IMR-90 (cell line): ENCODE data around the gene FAM217A. TPM values are rescaled to one million over a fixed set of nuclear protein-coding genes. Genes with fewer than 3 reads are reported as not detected.

Experiments used
- ATAC-seq: fragments of 200-7000 bp; cut with Tn5 transposase; 2 replicates; pipeline ENCODE4 v1.9.1; 2020; ENCODE audit warnings: low read depth, mild to moderate bottlenecking, moderate library complexity
- BruUV-seq: library from RNA; stranded (reverse); fragments of 400-500 nt; replicated peaks from 2 replicates; lab custom pipeline; 2021; lab: Mats Ljungman, UMichigan
- CTCF ChIA-PET: fragments of 300-600 bp; formaldehyde crosslinking; extraction: SDS; loops from one replicate; lab custom pipeline; 2021; ENCODE audit warnings: antibody characterized with exemption; lab: Yijun Ruan, JAX
- POLR2A ChIA-PET: fragments of 300-600 bp; sonication (Branson Sonifier 250); formaldehyde crosslinking; loops from one replicate; lab custom pipeline; 2022; ENCODE audit warnings: antibody characterized with exemption; ENCODE audit not compliant: unreplicated experiment; lab: Charles Lee
- DNase-seq: peaks from one replicate; pipeline ENCODE4 v3.0.0; 2013
- H2AFZ ChIP-seq: replicated peaks from 2 replicates; pipeline ENCODE3; 2013; ENCODE audit warnings: low read length, mild to moderate bottlenecking; ENCODE audit not compliant: poor library complexity
- H2AK5ac ChIP-seq: 2 replicates; pipeline ENCODE4 v1.6.1; 2013; ENCODE audit warnings: low read depth, low read length, inconsistent platforms
- H2AK9ac ChIP-seq: replicated peaks from 2 replicates; pipeline ENCODE3; 2013; ENCODE audit warnings: mild to moderate bottlenecking, low read depth, low read length, moderate library complexity; ENCODE audit not compliant: poor library complexity
- H2BK120ac ChIP-seq: 2 replicates; pipeline ENCODE4 v1.6.1; 2013; ENCODE audit warnings: low read depth, low read length, inconsistent platforms
- H2BK15ac ChIP-seq: 3 replicates; pipeline ENCODE4 v1.6.1; 2013; ENCODE audit warnings: low read depth, low read length, inconsistent platforms
- H2BK20ac ChIP-seq: 2 replicates; pipeline ENCODE4 v1.6.1; 2013; ENCODE audit warnings: low read depth, mild to moderate bottlenecking, inconsistent platforms, low read length, moderate library complexity
- H2BK5ac ChIP-seq: 2 replicates; pipeline ENCODE4 v1.6.1; 2013; ENCODE audit warnings: mild to moderate bottlenecking, low read depth, low read length, inconsistent platforms; ENCODE audit not compliant: poor library complexity, severe bottlenecking
- H3K14ac ChIP-seq: replicated peaks from 2 replicates; pipeline ENCODE4 v1.6.1; 2013; ENCODE audit warnings: low read depth, low read length, inconsistent platforms
- H3K18ac ChIP-seq: 2 replicates; pipeline ENCODE4 v1.6.1; 2013; ENCODE audit warnings: low read depth, low read length, control low read depth
- H3K23ac ChIP-seq: 2 replicates; pipeline ENCODE4 v1.6.1; 2013; ENCODE audit warnings: low read depth, low read length, inconsistent platforms
- H3K27ac ChIP-seq: 2 replicates; pipeline ENCODE4 v1.5.1; 2013; ENCODE audit warnings: mild to moderate bottlenecking, control low read depth, low read length; ENCODE audit not compliant: insufficient read depth
- H3K27me3 ChIP-seq: 2 replicates; pipeline ENCODE4 v1.6.1; 2013; ENCODE audit warnings: low read length; ENCODE audit not compliant: control insufficient read depth, insufficient read depth
- H3K36me3 ChIP-seq: 2 replicates; pipeline ENCODE4 v1.6.1; 2013; ENCODE audit warnings: low read length, mixed read lengths; ENCODE audit not compliant: control insufficient read depth, insufficient read depth
- H3K4ac ChIP-seq: 2 replicates; pipeline ENCODE4 v1.6.1; 2013; ENCODE audit warnings: low read depth, low read length, inconsistent platforms
- H3K4me1 ChIP-seq: 2 replicates; pipeline ENCODE4 v1.6.1; 2013; ENCODE audit warnings: low read length, mixed read lengths; ENCODE audit not compliant: control insufficient read depth, insufficient read depth
- H3K4me2 ChIP-seq: 2 replicates; pipeline ENCODE4 v1.6.1; 2013; ENCODE audit warnings: low read depth, mild to moderate bottlenecking, control low read depth, low read length, moderate library complexity
- H3K4me3 ChIP-seq: 2 replicates; pipeline ENCODE4 v1.5.1; 2013; ENCODE audit warnings: low read depth, mild to moderate bottlenecking, control low read depth, low read length, moderate library complexity; ENCODE audit not compliant: insufficient read depth
- H3K56ac ChIP-seq: 2 replicates; pipeline ENCODE4 v1.6.1; 2013; ENCODE audit warnings: low read length, inconsistent platforms; ENCODE audit not compliant: insufficient read depth; ENCODE audit errors: extremely low read depth
- H3K79me1 ChIP-seq, 2 experiments: 2 replicates each; pipeline ENCODE4 v1.6.1; 2013; ENCODE audit warnings: low read length in 2 of 2, inconsistent platforms in 1 of 2, low read depth in 1 of 2
- H3K9ac ChIP-seq: 2 replicates; pipeline ENCODE4 v1.6.1; 2013; ENCODE audit warnings: low read depth, low read length, control low read depth
- H3K9me1 ChIP-seq: 2 replicates; pipeline ENCODE4 v1.6.1; 2013; ENCODE audit warnings: low read length, inconsistent platforms; ENCODE audit not compliant: insufficient read depth
- H3K9me3 ChIP-seq: 2 replicates; pipeline ENCODE4 v1.6.1; 2013; ENCODE audit warnings: low read length; ENCODE audit not compliant: control insufficient read depth, insufficient read depth
- H4K20me1 ChIP-seq: 2 replicates; pipeline ENCODE4 v1.6.1; 2013; ENCODE audit warnings: low read length, inconsistent platforms; ENCODE audit not compliant: insufficient read depth
- H4K5ac ChIP-seq: 2 replicates; pipeline ENCODE4 v1.6.1; 2013; ENCODE audit warnings: mild to moderate bottlenecking, low read depth, low read length, control low read depth
- H4K8ac ChIP-seq, 2 experiments: 2 replicates each; pipeline ENCODE4 v1.6.1; 2013; ENCODE audit warnings: low read depth in 2 of 2, low read length in 2 of 2, control low read depth in 1 of 2, inconsistent platforms in 1 of 2
- H4K91ac ChIP-seq: 2 replicates; pipeline ENCODE4 v1.6.1; 2013; ENCODE audit warnings: low read depth, low read length, inconsistent platforms; ENCODE audit not compliant: insufficient read depth
- BHLHE40 ChIP-seq: fragments of 150-350 bp; IDR thresholded peaks from 2 replicates; pipeline ENCODE4 v1.6.1; 2016; ENCODE audit warnings: mild to moderate bottlenecking, low read depth, low read length
- CEBPB ChIP-seq: IDR thresholded peaks from 2 replicates; pipeline ENCODE4 v1.6.1; 2012; ENCODE audit warnings: low read depth, low read length, improper control_type of control experiment
- CHD1 ChIP-seq: IDR thresholded peaks from 2 replicates; pipeline ENCODE4 v1.6.1; 2012; ENCODE audit warnings: low read depth, low read length, improper control_type of control experiment
- CTCF ChIP-seq: conservative IDR thresholded peaks from 2 replicates; pipeline ENCODE4 v1.5.1; 2012; ENCODE audit warnings: mild to moderate bottlenecking, low read depth, low read length, improper control_type of control experiment
- FOS ChIP-seq: fragments of 150-350 bp; IDR thresholded peaks from 2 replicates; pipeline ENCODE4 v1.6.1; 2016; ENCODE audit warnings: low read depth, low read length
- MAFK ChIP-seq: IDR thresholded peaks from 2 replicates; pipeline ENCODE4 v1.6.1; 2012; ENCODE audit warnings: low read depth, low read length, improper control_type of control experiment
- MAZ ChIP-seq: IDR thresholded peaks from 2 replicates; pipeline ENCODE4 v1.6.1; 2012; ENCODE audit warnings: low read depth, mild to moderate bottlenecking, low read length, improper control_type of control experiment, moderate library complexity, borderline replicate concordance
- MXI1 ChIP-seq: IDR thresholded peaks from 2 replicates; pipeline ENCODE4 v1.6.1; 2012; ENCODE audit warnings: low read depth, mild to moderate bottlenecking, low read length, moderate library complexity, borderline replicate concordance
- POLR2A ChIP-seq: IDR thresholded peaks from 2 replicates; pipeline ENCODE4 v1.6.1; 2012; ENCODE audit warnings: mild to moderate bottlenecking, low read depth, low read length
- RAD21 ChIP-seq: IDR thresholded peaks from 2 replicates; pipeline ENCODE4 v1.6.1; 2012; ENCODE audit warnings: low read length, improper control_type of control experiment
- RCOR1 ChIP-seq: IDR thresholded peaks from 2 replicates; pipeline ENCODE4 v1.6.1; 2012; ENCODE audit warnings: mild to moderate bottlenecking, low read length, improper control_type of control experiment; ENCODE audit not compliant: insufficient replicate concordance
- RFX5 ChIP-seq: IDR thresholded peaks from 2 replicates; pipeline ENCODE4 v1.8.0; 2012; ENCODE audit warnings: low read depth, mild to moderate bottlenecking, low read length, moderate library complexity
- SMC3 ChIP-seq: fragments of 150-350 bp; IDR thresholded peaks from 2 replicates; pipeline ENCODE4 v1.6.1; 2016; ENCODE audit warnings: low read depth, mild to moderate bottlenecking, antibody characterized with exemption, low read length, moderate library complexity
- USF2 ChIP-seq: fragments of 150-350 bp; IDR thresholded peaks from 2 replicates; pipeline ENCODE4 v1.6.1; 2017; ENCODE audit warnings: mild to moderate bottlenecking, antibody characterized with exemption, low read length, low read depth
- WGBS, 2 experiments: methylation state at CpG; one replicate each; pipeline versions ENCODE4 v1.1.5 to v1.1.7; 2013; ENCODE audit warnings: missing lambda C conversion rate in 2 of 2; ENCODE audit not compliant: insufficient read length in 1 of 2; ENCODE audit errors: extremely low coverage in 2 of 2; 5-methylcytosine and 5-hydroxymethylcytosine counted together
- dilution Hi-C: fragments of 300-500 bp; cut with HindIII; formaldehyde crosslinking; loops from one replicate; pipeline ENCODE4 v1.14.3; 2018; ENCODE audit warnings: low sequenced_read_pairs; ENCODE audit not compliant: unreplicated experiment
- in situ Hi-C: fragments of 300-500 bp; cut with MboI; formaldehyde crosslinking; loops from 3 replicates; pipeline ENCODE4 v1.14.3; 2019; ENCODE audit warnings: low sequenced_read_pairs, inconsistent platforms, mixed read lengths
- intact Hi-C: fragments of 100-400 bp; cut with micrococcal nuclease; formaldehyde crosslinking; loops from 2 replicates; pipeline ENCODE4 v1.10.0; 2022
- polyA plus RNA-seq, 3 experiments: library from polyadenylated mRNA; depleted of rRNA; stranded (reverse); fragments of >200 nt; gene quantifications; 2 replicates each; pipeline ENCODE4 v1.2.3, GENCODE V29; 2012; ENCODE audit warnings: low replicate concordance in 1 of 3
- total RNA-seq: library from RNA; depleted of rRNA; stranded (reverse); fragments of >200 nt; gene quantifications from 2 replicates; pipeline ENCODE4 v1.2.3, GENCODE V29; 2012

Gene FAM217A
- total and polyA plus RNA-seq, 2 of the 4 experiments (the other 2 are of a cell fraction): not detected

GRCh38 chr6:4069199-4069598 is 9.7 kb downstream of the FAM217A start:
- no peak overlapping the region for H3K4me2 ChIP-seq

More at GRCh38 chr6:4069199-4069598, 9.7 kb downstream of the FAM217A start:
- Histone ChIP-seq H3K27me3 (no peaks in the 10 kb centered on the region), H3K9me3 (no peaks in the 10 kb centered on the region), H3K23ac (no peak overlapping the region), H2BK120ac (no peak overlapping the region), H3K79me1 (no peaks in the 10 kb centered on the region), H3K9ac (no peak overlapping the region), H2BK15ac (no peak overlapping the region), H4K5ac (no peak overlapping the region), H3K56ac (no peak overlapping the region), H3K36me3 (peaks cover 9% of the 10 kb centered on the region), H3K4me1 (no peaks in the 10 kb centered on the region), H4K8ac (no peak overlapping the region), H3K9me1 (peaks cover 3% of the 10 kb centered on the region), H3K18ac (no peak overlapping the region), H2AFZ (no peak overlapping the region), H3K27ac (no peak overlapping the region), H4K91ac (no peak overlapping the region), H4K20me1 (no peaks in the 10 kb centered on the region), H2AK9ac (no peak overlapping the region), H3K4ac (no peak overlapping the region), H2BK20ac (no peak overlapping the region), H3K4me3 (no peak overlapping the region), H3K14ac (no peak overlapping the region), H2AK5ac (no peak overlapping the region), H2BK5ac (no peak overlapping the region)
- intact Hi-C loops (loop anchor here (5.0 kb wide), 1 partner anchor 38 kb away; no protein-coding TSS in a partner anchor), in situ Hi-C loops (no loop called here), dilution Hi-C loops (no loop called here)
- ChIA-PET CTCF (no interaction called here), POLR2A (no interaction called here)
- WGBS, 2 experiments: 88% methylated on average over 4 of the region's 6 CpGs; no CpG with 5 or more reads in 1 of the 2 experiments
- DNase-seq: no peak
- ATAC-seq: no peak
- no TSS peak for BruUV-seq
- TF ChIP-seq RCOR1 (no peak), MAZ (no peak), FOS (no peak), RAD21 (no peak), RFX5 (no peak), SMC3 (no peak), USF2 (no peak), POLR2A (no peak), MAFK (no peak), CEBPB (no peak), MXI1 (no peak), CHD1 (no peak), BHLHE40 (no peak), CTCF (no peak)
